Activated CD4-positive, alpha-beta T cell treated with anti-CD3 and anti-CD28 coated beads, Interleukin-2, amount 50 U/mL, for 4 hours (primary cell): Measurements from ENCODE around the gene EEF1A2.
"Not testable (repeated sequence)": the region's sequence is repeated elsewhere in the genome, so short reads cannot be mapped to it uniquely, and the experiment has no call there.

Experiments used
- DNase-seq, 2 experiments: peaks; one replicate each; pipeline ENCODE4 v3.0.0-alpha.2; 2020

EEF1A2 gene

GRCh38 chr20:63484236-63484635 is 14.6 kb downstream of the EEF1A2 start:
- DNase-seq: no peak

GRCh38 chr20:63483834-63484233 is 15.0 kb downstream of the EEF1A2 start:
- no peak for DNase-seq

GRCh38 chr20:63482021-63482587 is 16.8 kb downstream of the EEF1A2 start:
- DNase-seq: no peak

GRCh38 chr20:63481503-63481902 is 17.4 kb downstream of the EEF1A2 start:
- DNase-seq: no peak

GRCh38 chr20:63479695-63480419 is 19.0 kb downstream of the EEF1A2 start:
- not testable (repeated sequence) for DNase-seq

- DNase-seq: no peak
Measured at GRCh38 chr20:63478346-63479302, 20.3 kb downstream of the EEF1A2 start.

- DNase-seq: no peak
Measured at GRCh38 chr20:63477944-63478343, 20.9 kb downstream of the EEF1A2 start.

- no peak for DNase-seq
Measured at GRCh38 chr20:63477061-63477616, 21.7 kb downstream of the EEF1A2 start.

GRCh38 chr20:63475209-63475608 is 23.7 kb downstream of the EEF1A2 start:
- DNase-seq: no peak

- DNase-seq: no peak
Measured at GRCh38 chr20:63473555-63474449, 25.1 kb downstream of the EEF1A2 start.

GRCh38 chr20:63472862-63473390 is 26.0 kb downstream of the EEF1A2 start:
- DNase-seq: no peak

GRCh38 chr20:63471981-63472831 is 26.7 kb downstream of the EEF1A2 start, which contains the start of gene KCNQ2:
TSS of gene KCNQ2 (minus strand) at chr20:63472655. CDS start at chr20:63472463, 192 bp downstream.
- DNase-seq: no peak

- no peak for DNase-seq
Measured at GRCh38 chr20:63471717-63471980, 27.2 kb downstream of the EEF1A2 start.

- no peak for DNase-seq
Measured at GRCh38 chr20:63471002-63471716, 27.7 kb downstream of the EEF1A2 start.

- no peak for DNase-seq
Measured at GRCh38 chr20:63470410-63470809, 28.5 kb downstream of the EEF1A2 start.

GRCh38 chr20:63469713-63470101 is 29.2 kb downstream of the EEF1A2 start:
- DNase-seq: no peak

- DNase-seq: no peak
Measured at GRCh38 chr20:63469019-63469712, 29.7 kb downstream of the EEF1A2 start.

- DNase-seq: no peak
Measured at GRCh38 chr20:63468421-63468820, 30.5 kb downstream of the EEF1A2 start.

GRCh38 chr20:63467294-63468083 is 31.4 kb downstream of the EEF1A2 start:
- no peak for DNase-seq
